ENCODE data around the gene TDRD10. TPM values are rescaled to one million over a fixed set of nuclear protein-coding genes. Genes with fewer than 3 reads are reported as not detected.

The TDRD10 gene
- total and polyA plus RNA-seq, 2 of the 8 experiments (the other 6 are each of a cell fraction or from before 2014, with no cell fraction given): 0.15 to 0.27 TPM

DNA sequence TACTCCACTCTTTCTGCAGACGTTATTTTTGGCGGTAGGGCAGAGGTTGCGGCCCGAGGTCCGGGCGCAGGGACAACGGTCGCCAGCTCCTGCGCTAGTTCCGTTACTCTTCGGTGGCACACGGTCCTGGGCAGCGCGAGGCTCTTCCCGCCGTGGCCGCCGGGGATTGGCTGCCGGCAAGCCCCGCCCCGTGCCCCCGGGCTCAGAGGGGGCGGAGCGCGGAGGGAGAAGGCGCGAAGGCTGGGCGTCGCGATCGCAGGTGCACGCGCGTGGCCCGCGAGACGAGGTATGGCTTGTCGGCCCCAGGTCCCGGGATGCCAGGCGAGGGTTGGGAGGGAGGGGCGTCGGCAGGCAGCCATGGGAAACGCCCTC lies 711 bp downstream of the TDRD10 start:
- Histone ChIP-seq H3K36me3 (ENCODE audit: control insufficient read depth in 2 of 4, insufficient read depth in 4 of 4, low read length in 3 of 4) (peaks cover 0 to 14% (median 0%) of the 10 kb centered on the region in 4 experiments; a peak in 2 of 8 replicates), H2BK12ac (ENCODE audit: low read depth, low read length) (no peak overlapping the region), H3K79me1 (ENCODE audit: low read depth, low read length) (no peaks in the 10 kb centered on the region), H4K5ac (ENCODE audit: insufficient read length, low read depth, low read length) (no peak overlapping the region), H2BK20ac (ENCODE audit: low read length) (no peak overlapping the region), H3K14ac (ENCODE audit: insufficient read length) (no peak overlapping the region), H3K23me2 (ENCODE audit: low read depth, low read length) (peaks cover 4% of the 10 kb centered on the region; the same call in 1 of the 2 replicates), H2BK5ac (ENCODE audit: low read depth, low read length) (no peak overlapping the region), H3K4ac (replicated peaks; ENCODE audit: insufficient read length, low read depth, low read length) (no peak overlapping the region), H3K27ac (ENCODE audit: low read depth, low read length) (no peak overlapping the region), H4K8ac (ENCODE audit: extremely low read depth, insufficient read depth, low read length) (peak overlapping the region; percentile 73; the same call in 1 of the 2 replicates), H3K27me3 (replicated peaks in 1 of 4; ENCODE audit: control insufficient read depth in 3 of 4, extremely low read depth in 1 of 4, insufficient read depth in 3 of 4, low read length in 3 of 4) (peaks cover 40 to 69% (median 57%) of the 10 kb centered on the region in 4 experiments), H3K9me3 (ENCODE audit: insufficient read depth in 2 of 2, low read depth in 1 of 2, low read length in 1 of 2) (peaks cover 4 to 11% of the 10 kb centered on the region in 2 experiments; a peak in 2 of 4 replicates), H3K18ac (ENCODE audit: extremely low read depth, low read length) (no peak overlapping the region), H2AFZ (ENCODE audit: low read length) (no peak overlapping the region), H3K56ac (replicated peaks; ENCODE audit: insufficient read length, low read depth, low read length) (no peak overlapping the region), H3K4me2 (ENCODE audit: insufficient read depth in 1 of 2, low read depth in 2 of 2, low read length in 2 of 2) (peak overlapping the region; percentile 74 to 80; a peak in 2 of 4 replicates), H4K20me1 (replicated peaks in 1 of 2; ENCODE audit: control insufficient read depth in 1 of 2, insufficient read depth in 2 of 2, low read length in 2 of 2) (no peaks in the 10 kb centered on the region), H3K79me2 (ENCODE audit: control insufficient read depth in 1 of 2, insufficient read depth in 2 of 2, low read length in 2 of 2) (no peaks in the 10 kb centered on the region), H4K91ac (replicated peaks; ENCODE audit: insufficient read length, low read length) (no peak overlapping the region), H3K9ac (replicated peaks in 1 of 4; ENCODE audit: extremely low read depth in 1 of 4, low read depth in 3 of 4, low read length in 3 of 4) (no peak overlapping the region), H2AK5ac (ENCODE audit: low read depth, low read length) (no peak overlapping the region), H3K4me1 (replicated peaks in 1 of 4; ENCODE audit: control insufficient read depth in 3 of 4, insufficient read depth in 4 of 4, low read length in 3 of 4) (peaks cover 0 to 3% (median 0%) of the 10 kb centered on the region in 4 experiments; a peak in 1 of 7 replicates), H3K4me3 (ENCODE audit: extremely low read depth in 1 of 4, insufficient read depth in 2 of 4, low read depth in 3 of 4, low read length in 4 of 4) (peak overlapping the region in 1 of 4 experiments; percentile 58; a peak in 3 of 8 replicates), H2BK15ac (ENCODE audit: low read length) (no peak overlapping the region), H3K23ac (ENCODE audit: insufficient read length) (no peak overlapping the region), H2BK120ac (replicated peaks; ENCODE audit: low read depth, low read length) (no peak overlapping the region)
- DNase-seq (ENCODE audit: low read depth in 1 of 2, low spot score in 2 of 2) (peak in 1 of 2 experiments; percentile 75), FAIRE-seq (no peak)
- ChIA-PET CTCF (ENCODE audit: partially characterized antibody) (interaction anchor here (0.7 kb wide), 2 partner anchors 22 to 57 kb away, joined by 3 read pairs; no protein-coding TSS in a partner anchor), POLR2A (ENCODE audit: partially characterized antibody) (no interaction called here)
- peak; percentile 83 for TF ChIP-seq KDM1A (IDR thresholded peaks at IDR 0.05; ENCODE audit: borderline replicate concordance, low read length)
- TF ChIP-seq HDAC6 (IDR thresholded peaks at IDR 0.05; ENCODE audit: low read depth, low read length): no peak
- TF ChIP-seq TAF7 (optimal IDR thresholded peaks at IDR 0.05; ENCODE audit: borderline replicate concordance, low read depth, low read length): peak; percentile 2
- TF ChIP-seq HDAC2 (IDR thresholded peaks at IDR 0.05; ENCODE audit: borderline replicate concordance in 1 of 2, low read depth in 2 of 2, low read length in 2 of 2): peak in 1 of 2 experiments; percentile 85; a peak in 1 of 4 replicates
- TF ChIP-seq SP2 (IDR thresholded peaks at IDR 0.05; ENCODE audit: low read length): no peak
- TF ChIP-seq MAX (IDR thresholded peaks at IDR 0.05): peak; percentile 95
- peak; percentile 42 for TF ChIP-seq KDM4A (IDR thresholded peaks at IDR 0.05; ENCODE audit: low read depth, low read length, severe bottlenecking)
- peak; percentile 83 for TF ChIP-seq RNF2 (IDR thresholded peaks at IDR 0.05; ENCODE audit: borderline replicate concordance, low read depth, low read length, missing control alignments, poor library complexity, severe bottlenecking)
- TF ChIP-seq E2F6 (IDR thresholded peaks at IDR 0.05): peak; percentile 99
- WGBS, 2 experiments (ENCODE audit: extremely low coverage in 1 of 2, insufficient coverage in 1 of 2, insufficient read length in 1 of 2, insufficient replicate concordance in 2 of 2, low coverage in 1 of 2, low lambda C conversion rate in 2 of 2, missing lambda C conversion rate in 1 of 2): 45% methylated on average over 26 of the region's 43 CpGs; no CpG with 5 or more reads in 1 of the 2 experiments

All from H1 (cell line).